Panc1 (cell line): ENCODE measurements around the gene TNFRSF14. TPM values are rescaled to one million over a fixed set of nuclear protein-coding genes. Genes with fewer than 3 reads are reported as not detected.

Source experiments
- ATAC-seq: fragments of 200-7000 bp; cut with Tn5 transposase; 2 replicates; pipeline ENCODE4 v1.9.1; 2020; ENCODE audit warnings: mild to moderate bottlenecking, moderate library complexity
- BruUV-seq: library from RNA; stranded (reverse); fragments of 400-500 nt; replicated peaks from 2 replicates; lab custom pipeline; 2021; lab: Mats Ljungman, UMichigan
- CTCF ChIA-PET: fragments of 300-600 bp; sonication (Branson Sonifier 250); formaldehyde crosslinking; loops from one replicate; lab custom pipeline; 2022; ENCODE audit warnings: antibody characterized with exemption; lab: Charles Lee
- POLR2A ChIA-PET: fragments of 300-600 bp; sonication (Branson Sonifier 250); formaldehyde crosslinking; loops from one replicate; lab custom pipeline; 2022; ENCODE audit warnings: antibody characterized with exemption; lab: Charles Lee
- DNase-seq: peaks from one replicate; pipeline ENCODE4 v3.0.0-alpha.2; 2010; ENCODE audit warnings: low read depth, low spot score
- H3K27ac ChIP-seq: 2 replicates; pipeline ENCODE4 v1.5.1; 2011; ENCODE audit warnings: mild to moderate bottlenecking, low read length, inconsistent platforms
- H3K27me3 ChIP-seq: fragments of 200-500 bp; sonication (Bioruptor generic); 2 replicates; pipeline ENCODE4 v1.6.0; 2014; ENCODE audit warnings: low read length, inconsistent platforms; ENCODE audit not compliant: control insufficient read depth, insufficient read depth
- H3K36me3 ChIP-seq: fragments of 200-500 bp; sonication (Bioruptor generic); 2 replicates; pipeline ENCODE4 v1.5.1; 2014; ENCODE audit warnings: inconsistent platforms, mild to moderate bottlenecking, low read length, moderate library complexity; ENCODE audit not compliant: control insufficient read depth, insufficient read depth
- H3K4me1 ChIP-seq: 2 replicates; pipeline ENCODE4 v1.5.1; 2011; ENCODE audit warnings: inconsistent platforms, mild to moderate bottlenecking, low read length, moderate library complexity; ENCODE audit not compliant: control insufficient read depth, insufficient read depth
- H3K4me3 ChIP-seq, 2 experiments: 2 replicates each; pipeline ENCODE4 v1.5.1; 2011 to 2012; ENCODE audit warnings: low read depth in 2 of 2, low read length in 2 of 2, mild to moderate bottlenecking in 2 of 2, inconsistent platforms in 1 of 2, moderate library complexity in 1 of 2
- H3K9me3 ChIP-seq: fragments of 200-500 bp; sonication (Bioruptor generic); 2 replicates; pipeline ENCODE4 v1.5.1; 2014; ENCODE audit warnings: low read depth, mild to moderate bottlenecking, inconsistent platforms, low read length, moderate library complexity; ENCODE audit not compliant: control insufficient read depth, insufficient read depth
- CTCF ChIP-seq: fragments of 450-650 bp; IDR thresholded peaks from 2 replicates; pipeline ENCODE4 v1.5.1; 2017; ENCODE audit warnings: mild to moderate bottlenecking
- POLR2AphosphoS5 ChIP-seq: IDR thresholded peaks from 2 replicates; pipeline ENCODE4 v1.6.1; 2012; ENCODE audit warnings: mild to moderate bottlenecking, low read depth, low read length, moderate library complexity
- REST ChIP-seq, 2 experiments: IDR thresholded peaks; 2 replicates each; pipeline ENCODE4 v1.6.1; 2011 to 2012; ENCODE audit warnings: low read depth in 2 of 2, control low read depth in 1 of 2, low read length in 1 of 2, mild to moderate bottlenecking in 1 of 2, moderate library complexity in 1 of 2; ENCODE audit not compliant: insufficient read depth in 1 of 2
- SIN3A ChIP-seq: IDR thresholded peaks from 2 replicates; pipeline ENCODE4 v1.6.1; 2012; ENCODE audit warnings: low read depth, mild to moderate bottlenecking, low read length, moderate library complexity, borderline replicate concordance; ENCODE audit not compliant: insufficient read depth
- TCF7L2 ChIP-seq: IDR thresholded peaks from 2 replicates; pipeline ENCODE4 v1.6.1; 2011; ENCODE audit warnings: mild to moderate bottlenecking, low read depth, low read length, inconsistent platforms
- in situ Hi-C: cut with HindIII; loops from 2 replicates; pipeline ENCODE4 v1.10.0; 2016; ENCODE audit warnings: low sequenced_read_pairs, low pct_unique_long_range_greater_than_20kb
- intact Hi-C: fragments of 100-400 bp; cut with micrococcal nuclease; formaldehyde crosslinking; loops from one replicate; pipeline ENCODE4 v1.10.0; 2022; ENCODE audit not compliant: unreplicated experiment
- total RNA-seq: library from RNA; stranded (reverse); gene quantifications from one replicate; pipeline ENCODE4 v1.2.1, GENCODE V29; 2021; ENCODE audit not compliant: unreplicated experiment

Gene TNFRSF14
- total RNA-seq, 1 experiment from 2014 or later, result 20.1 TPM

GRCh38 chr1:2612591-2613365, 56.6 kb downstream of the TNFRSF14 start:
- H3K36me3 ChIP-seq, result no peaks in the 10 kb centered on the region
- H3K27me3 ChIP-seq, result peaks cover 7% of the 10 kb centered on the region
- no peaks in the 10 kb centered on the region for H3K4me1 ChIP-seq
- intact Hi-C loops, result no loop called here
- no peak for ATAC-seq
- in situ Hi-C loops, result no loop called here
- ChIA-PET POLR2A (no interaction called here), CTCF (no interaction called here)
- BruUV-seq, result no TSS peak
- no peak overlapping the region for H3K27ac ChIP-seq
- no peak overlapping the region for H3K4me3 ChIP-seq
- DNase-seq, result no peak
- H3K9me3 ChIP-seq, result no peaks in the 10 kb centered on the region
- TF ChIP-seq REST (IDR thresholded peaks at IDR 0.05; ENCODE audit: insufficient read depth in 1 of 2, low read depth in 2 of 2, low read length in 1 of 2) (no peak), CTCF (no peak), TCF7L2 (no peak), SIN3A (no peak), POLR2AphosphoS5 (no peak)

Other genes starting within 250 kb of the TNFRSF14 start
- gene MORN1, start 164.8 kb upstream of the TNFRSF14 start, total RNA-seq, result 21.3 TPM
- gene RER1, start 164.5 kb upstream of the TNFRSF14 start, total RNA-seq, result 235 TPM
- gene PEX10, start 143.8 kb upstream of the TNFRSF14 start, total RNA-seq, result 49.8 TPM
- gene PLCH2, start 80.1 kb upstream of the TNFRSF14 start, total RNA-seq, result 41.2 TPM
- gene PANK4, start 29.8 kb upstream of the TNFRSF14 start, total RNA-seq, result 35.9 TPM
- gene HES5, start 26.1 kb upstream of the TNFRSF14 start, total RNA-seq, result not detected
- gene PRXL2B, start 30.4 kb downstream of the TNFRSF14 start, total RNA-seq, result 17.0 TPM
- gene MMEL1, start 76.6 kb downstream of the TNFRSF14 start, total RNA-seq, result 0.46 TPM
- 1.5 TPM for gene TTC34, start 245.3 kb downstream of the TNFRSF14 start, total RNA-seq